ENCODE data around the gene ROR1. TPM values are rescaled to one million over a fixed set of nuclear protein-coding genes. Genes with fewer than 3 reads are reported as not detected.

The ROR1 gene
- total and polyA plus RNA-seq, 9 of the 15 experiments (the other 6 are each of a cell fraction or from before 2014, with no cell fraction given) = 0.02 TPM; not detected in 8

- FAIRE-seq (no peak), ATAC-seq (no peak), DNase-seq (ENCODE audit: extremely low read depth in 1 of 4, low spot score in 3 of 4) (no peak)
- 0% methylated on average over 5 of the region's 5 CpGs for WGBS (ENCODE audit: insufficient coverage, low coverage, missing lambda C conversion rate)
- Histone ChIP-seq H3K27ac (ENCODE audit: extremely low read depth, low read depth, low read length) (no peak overlapping the region), H3K27me3 (ENCODE audit: control insufficient read depth in 2 of 2, insufficient read depth in 2 of 2, low read length in 2 of 2) (no peaks in the 10 kb centered on the region; a peak in 1 of 5 replicates), H3K9me1 (ENCODE audit: control insufficient read depth, insufficient read depth, low read length) (no peaks in the 10 kb centered on the region), H4K20me1 (replicated peaks; ENCODE audit: control insufficient read depth, insufficient read depth, low read length) (no peaks in the 10 kb centered on the region), H3K9me3 (replicated peaks; ENCODE audit: control insufficient read depth, insufficient read depth, low read depth, low read length) (no peaks in the 10 kb centered on the region), H3K79me2 (ENCODE audit: control insufficient read depth, insufficient read depth, low read length) (no peaks in the 10 kb centered on the region), H2AFZ (ENCODE audit: low read depth, low read length) (no peak overlapping the region), H3K4me2 (ENCODE audit: insufficient read depth, low read length) (no peak overlapping the region), H3K36me3 (ENCODE audit: control insufficient read depth, insufficient read depth, low read length) (no peaks in the 10 kb centered on the region), H3K4me3 (no peak overlapping the region), H3K4me1 (replicated peaks in 1 of 2; ENCODE audit: control insufficient read depth in 2 of 2, insufficient read depth in 2 of 2, low read length in 2 of 2) (no peaks in the 10 kb centered on the region), H3K9ac (ENCODE audit: insufficient read depth in 1 of 2, low read depth in 2 of 2, low read length in 2 of 2) (no peak overlapping the region)
- in situ Hi-C loops (cut with MboI) (no loop called here), intact Hi-C loops (cut with micrococcal nuclease) (no loop called here)
- no peak for TF ChIP-seq ZNF165 (CRISPR knock-in tag; IDR thresholded peaks at IDR 0.05; ENCODE audit: borderline replicate concordance)
- no peak for TF ChIP-seq CHD4 (IDR thresholded peaks at IDR 0.05; ENCODE audit: insufficient read depth, insufficient replicate concordance, low read depth, low read length, poor library complexity, severe bottlenecking)
- TF ChIP-seq RAD51 (IDR thresholded peaks at IDR 0.05; ENCODE audit: borderline replicate concordance, low read depth) = no peak
- no peak for TF ChIP-seq ZBTB5 (IDR thresholded peaks at IDR 0.05)
- TF ChIP-seq ARID3B (CRISPR knock-in tag; IDR thresholded peaks at IDR 0.05; ENCODE audit: borderline replicate concordance) = no peak
- TF ChIP-seq NFIX (CRISPR knock-in tag; IDR thresholded peaks at IDR 0.05; ENCODE audit: low read depth) = no peak
- TF ChIP-seq XRCC5 (IDR thresholded peaks at IDR 0.05; ENCODE audit: low read depth, low read length) = no peak
- TF ChIP-seq ILK (tag; IDR thresholded peaks at IDR 0.05; ENCODE audit: borderline replicate concordance, low read depth) = no peak
- TF ChIP-seq, protein P1, sequence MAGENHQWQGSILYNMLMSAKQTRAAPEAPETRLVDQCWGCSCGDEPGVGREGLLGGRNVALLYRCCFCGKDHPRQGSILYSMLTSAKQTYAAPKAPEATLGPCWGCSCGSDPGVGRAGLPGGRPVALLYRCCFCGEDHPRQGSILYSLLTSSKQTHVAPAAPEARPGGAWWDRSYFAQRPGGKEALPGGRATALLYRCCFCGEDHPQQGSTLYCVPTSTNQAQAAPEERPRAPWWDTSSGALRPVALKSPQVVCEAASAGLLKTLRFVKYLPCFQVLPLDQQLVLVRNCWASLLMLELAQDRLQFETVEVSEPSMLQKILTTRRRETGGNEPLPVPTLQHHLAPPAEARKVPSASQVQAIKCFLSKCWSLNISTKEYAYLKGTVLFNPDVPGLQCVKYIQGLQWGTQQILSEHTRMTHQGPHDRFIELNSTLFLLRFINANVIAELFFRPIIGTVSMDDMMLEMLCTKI (IDR thresholded peaks at IDR 0.05; ENCODE audit: partially characterized antibody) = no peak
- no peak for TF ChIP-seq THRA (IDR thresholded peaks at IDR 0.05)
- no peak for TF ChIP-seq MIER1 (IDR thresholded peaks at IDR 0.05; ENCODE audit: low read depth)
- no TSS peak for BruUV-seq (replicated peaks)
- ChIA-PET POLR2A (no interaction called here), CTCF (ENCODE audit: low intra/inter-chr PET ratio) (no interaction called here)
These were observed 446.4 kb downstream of the ROR1 start for GRCh38 chr1:64220241-64220640.
